Upper lobe of left lung (tissue), 4 donors: ENCODE results near the gene UBE2D3.

ENCODE experiments used
- CTCF ChIP-seq, 6 experiments: fragments of 450-650 bp in 4 of 6; fragments of 200-600 bp in 2 of 6; sonication (generic) in 2 of 6; IDR thresholded peaks; one replicate each; pipeline ENCODE4 v1.5.1; 2016 to 2019; ENCODE audit warnings: antibody characterized with exemption in 6 of 6
- POLR2A ChIP-seq, 4 donors: fragments of 450-650 bp; IDR thresholded peaks; one replicate each; pipeline ENCODE4 v1.5.1; 2016 to 2017; ENCODE audit warnings: antibody characterized with exemption in 4 of 4, mild to moderate bottlenecking in 2 of 4

GRCh38 chr4:102772738-102773340, 54.5 kb downstream of the UBE2D3 start:
- TF ChIP-seq POLR2A (IDR thresholded peaks at IDR 0.05) (no peak), CTCF (IDR thresholded peaks at IDR 0.05) (no peak)
